GM12878 (cell line): Measurements from ENCODE around the gene TMEM52. TPM values are rescaled to one million over a fixed set of nuclear protein-coding genes. Genes with fewer than 3 reads are reported as not detected.

Source experiments
- BACH1 ChIP-seq: fragments of 450-650 bp; IDR thresholded peaks from 2 replicates; pipeline ENCODE4 v1.6.1; 2017; ENCODE audit warnings: mild to moderate bottlenecking, borderline replicate concordance
- BCL11A ChIP-seq: IDR thresholded peaks from 2 replicates; pipeline ENCODE4 v1.6.1; 2011; ENCODE audit warnings: low read depth, low read length
- CBX5 ChIP-seq: sonication (generic); IDR thresholded peaks from 2 replicates; pipeline ENCODE4 v1.6.1; 2016; ENCODE audit warnings: low read depth, moderate library complexity, mild to moderate bottlenecking, inconsistent platforms
- CHD2 ChIP-seq: IDR thresholded peaks from 2 replicates; pipeline ENCODE4 v1.6.1; 2011; ENCODE audit warnings: low read depth, low read length, improper control_type of control experiment, borderline replicate concordance
- CREM ChIP-seq: IDR thresholded peaks from 2 replicates; pipeline ENCODE4 v1.6.1; 2014; ENCODE audit warnings: antibody characterized with exemption, low read depth
- CUX1 ChIP-seq: IDR thresholded peaks from 2 replicates; pipeline ENCODE4 v1.6.1; 2012; ENCODE audit warnings: improper control_type of control experiment, low read depth, low read length; ENCODE audit not compliant: insufficient replicate concordance
- IKZF2 ChIP-seq, 2 experiments: fragments of 450-650 bp; IDR thresholded peaks; 2 replicates each; pipeline ENCODE4 v1.6.1; 2017; ENCODE audit warnings: mild to moderate bottlenecking in 2 of 2, moderate library complexity in 2 of 2
- JUND ChIP-seq: IDR thresholded peaks from 2 replicates; pipeline ENCODE4 v1.6.1; 2012; ENCODE audit warnings: low read depth, mild to moderate bottlenecking, low read length, improper control_type of control experiment, moderate library complexity
- MEF2B ChIP-seq: fragments of 450-650 bp; IDR thresholded peaks from 2 replicates; pipeline ENCODE4 v1.6.1; 2018; ENCODE audit warnings: mild to moderate bottlenecking, moderate library complexity; ENCODE audit not compliant: partially characterized antibody, poor library complexity, severe bottlenecking
- MYB ChIP-seq: fragments of 150-350 bp; IDR thresholded peaks from 2 replicates; pipeline ENCODE4 v1.6.1; 2014; ENCODE audit warnings: mild to moderate bottlenecking, low read depth, low read length, borderline replicate concordance
- NFYB ChIP-seq: IDR thresholded peaks from 2 replicates; pipeline ENCODE4 v1.6.1; 2011; ENCODE audit warnings: low read depth, mild to moderate bottlenecking, low read length, improper control_type of control experiment, moderate library complexity; ENCODE audit not compliant: insufficient read depth
- PBX3 ChIP-seq: IDR thresholded peaks from 2 replicates; pipeline ENCODE4 v1.6.1; 2011; ENCODE audit warnings: mild to moderate bottlenecking, low read depth, low read length, moderate library complexity; ENCODE audit not compliant: insufficient replicate concordance
- POLR2A ChIP-seq: IDR thresholded peaks from 2 replicates; pipeline ENCODE4 v1.6.1; 2011; ENCODE audit warnings: low read depth, mild to moderate bottlenecking, low read length
- POLR2AphosphoS5 ChIP-seq: IDR thresholded peaks from 2 replicates; pipeline ENCODE4 v1.6.1; 2011; ENCODE audit warnings: mild to moderate bottlenecking, low read length, inconsistent platforms
- REST ChIP-seq: IDR thresholded peaks from 2 replicates; pipeline ENCODE4 v1.6.1; 2012; ENCODE audit warnings: mild to moderate bottlenecking, low read depth, low read length
- SIN3A ChIP-seq: IDR thresholded peaks from 2 replicates; pipeline ENCODE4 v1.6.1; 2012; ENCODE audit warnings: low read depth, low read length, improper control_type of control experiment
- SIX5 ChIP-seq: IDR thresholded peaks from 2 replicates; pipeline ENCODE4 v1.6.1; 2011; ENCODE audit warnings: mild to moderate bottlenecking, low read depth, low read length, moderate library complexity; ENCODE audit not compliant: severe bottlenecking
- SREBF2 ChIP-seq: IDR thresholded peaks from 2 replicates; pipeline ENCODE4 v1.6.1; 2012; ENCODE audit warnings: mild to moderate bottlenecking, low read length
- SRF ChIP-seq, 2 experiments: IDR thresholded peaks; 2 replicates each; pipeline ENCODE4 v1.6.1; 2011; ENCODE audit warnings: low read depth in 2 of 2, low read length in 2 of 2, mild to moderate bottlenecking in 1 of 2, moderate library complexity in 1 of 2
- TCF3 ChIP-seq: IDR thresholded peaks from 2 replicates; pipeline ENCODE4 v1.6.1; 2012; ENCODE audit warnings: low read depth, mild to moderate bottlenecking, low read length, borderline replicate concordance; ENCODE audit not compliant: insufficient read depth
- TCF7 ChIP-seq: IDR thresholded peaks from 2 replicates; pipeline ENCODE4 v1.6.1; 2014; ENCODE audit warnings: antibody characterized with exemption, borderline replicate concordance
- ZNF207 ChIP-seq: fragments of 450-650 bp; IDR thresholded peaks from 2 replicates; pipeline ENCODE4 v1.6.1; 2014; ENCODE audit warnings: antibody characterized with exemption, mild to moderate bottlenecking, borderline replicate concordance
- polyA plus RNA-seq, 11 experiments: library from polyadenylated mRNA; depleted of rRNA in 4 of 11; unstranded in 6 of 11; stranded (reverse) in 5 of 11; fragments of >200 nt; fragmentation: Nextera tagmentation in 4 of 11; fragmentation: Illumina TruSeq in 1 of 11; extraction: Ambion mirVana in 4 of 11; extraction: Trizol in 1 of 11; gene quantifications; 1 replicate in 1 of 11; 2 replicates in 10 of 11; pipeline versions ENCODE4 v1.2.1 to v1.2.3, GENCODE V29; 2011 to 2016; ENCODE audit warnings: inconsistent platforms in 2 of 11, missing spikeins in 2 of 11, low read depth in 1 of 11
- total RNA-seq, 4 experiments: library from RNA; depleted of rRNA in 3 of 4; stranded (reverse); fragments of >200 nt in 3 of 4; fragmentation: Illumina TruSeq in 1 of 4; extraction: Trizol in 1 of 4; gene quantifications; 2 replicates each; pipeline versions ENCODE4 v1.2.1 to v1.2.3, GENCODE V29; 2013 to 2021

The TMEM52 gene
- total and polyA plus RNA-seq, 10 of the 15 experiments (the other 5 are each of a cell fraction or from before 2014, with no cell fraction given): 0.17 to 0.33 (median 0.24) TPM; not detected in 7

- 0 out of 2 replicates have a peak, but pooled peaks have one; percentile 15 for TF ChIP-seq NFYB
- TF ChIP-seq BCL11A: no peak
- no peak for TF ChIP-seq IKZF2 (IDR thresholded peaks at IDR 0.05)
- no peak for TF ChIP-seq JUND
- no peak for TF ChIP-seq POLR2AphosphoS5
- TF ChIP-seq SIN3A: no peak
- TF ChIP-seq CHD2: no peak
- no peak for TF ChIP-seq CUX1
- TF ChIP-seq TCF3: no peak
- no peak for TF ChIP-seq BACH1
- no peak for TF ChIP-seq TCF7
- TF ChIP-seq CBX5: no peak
- no peak for TF ChIP-seq MYB
- no peak for TF ChIP-seq SRF (IDR thresholded peaks at IDR 0.05; ENCODE audit: low read depth in 2 of 2, low read length in 2 of 2)
- TF ChIP-seq MEF2B: no peak
- no peak for TF ChIP-seq REST
- TF ChIP-seq CREM: no peak
- TF ChIP-seq PBX3: no peak
- no peak for TF ChIP-seq ZNF207
- no peak for TF ChIP-seq SREBF2
- no peak for TF ChIP-seq POLR2A
- no peak for TF ChIP-seq SIX5
Observed at GRCh38 chr1:1919304-1920056, 401 bp upstream of the TMEM52 start (continued).
